Measurements from ENCODE around the gene NSA2.
"Not testable (repeated sequence)": the region's sequence is repeated elsewhere in the genome, so short reads cannot be mapped to it uniquely, and the experiment has no call there.

NSA2 gene

DNA sequence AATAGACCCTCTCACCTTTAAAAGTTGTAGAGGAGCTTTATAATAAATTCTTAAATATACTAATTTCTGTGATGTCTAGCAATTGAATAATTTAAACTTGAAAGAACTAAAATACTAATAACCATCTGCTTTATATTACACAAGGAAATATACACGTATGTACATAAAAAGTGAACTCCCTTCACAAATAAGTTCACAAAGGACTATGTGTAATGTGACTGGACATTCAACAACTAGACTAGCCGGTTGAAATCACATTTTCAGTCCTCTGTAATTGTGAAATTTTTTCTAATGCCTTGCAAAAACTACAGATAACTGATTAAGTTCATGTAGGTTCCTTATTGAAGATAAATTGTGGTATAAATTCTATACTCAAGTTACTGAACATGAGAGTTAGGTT is 11.6 kb downstream of the NSA2 start:
- ATAC-seq (ENCODE audit: low read depth) (no peak), DNase-seq (ENCODE audit: low spot score) (no peak)
- no peak overlapping the region for H3K4me3 ChIP-seq (ENCODE audit: severe bottlenecking)
- no peak overlapping the region for H3K27ac ChIP-seq (ENCODE audit: poor library complexity, severe bottlenecking)
- peaks cover 83% of the 10 kb centered on the region for H3K36me3 ChIP-seq (ENCODE audit: low read depth)
- no peaks in the 10 kb centered on the region for H3K9me3 ChIP-seq (ENCODE audit: severe bottlenecking)
- no peaks in the 10 kb centered on the region for H3K4me1 ChIP-seq (ENCODE audit: insufficient read depth, poor library complexity, severe bottlenecking)
- no peaks in the 10 kb centered on the region for H3K27me3 ChIP-seq (ENCODE audit: insufficient read depth, poor library complexity, severe bottlenecking)
- TF ChIP-seq, protein P1, sequence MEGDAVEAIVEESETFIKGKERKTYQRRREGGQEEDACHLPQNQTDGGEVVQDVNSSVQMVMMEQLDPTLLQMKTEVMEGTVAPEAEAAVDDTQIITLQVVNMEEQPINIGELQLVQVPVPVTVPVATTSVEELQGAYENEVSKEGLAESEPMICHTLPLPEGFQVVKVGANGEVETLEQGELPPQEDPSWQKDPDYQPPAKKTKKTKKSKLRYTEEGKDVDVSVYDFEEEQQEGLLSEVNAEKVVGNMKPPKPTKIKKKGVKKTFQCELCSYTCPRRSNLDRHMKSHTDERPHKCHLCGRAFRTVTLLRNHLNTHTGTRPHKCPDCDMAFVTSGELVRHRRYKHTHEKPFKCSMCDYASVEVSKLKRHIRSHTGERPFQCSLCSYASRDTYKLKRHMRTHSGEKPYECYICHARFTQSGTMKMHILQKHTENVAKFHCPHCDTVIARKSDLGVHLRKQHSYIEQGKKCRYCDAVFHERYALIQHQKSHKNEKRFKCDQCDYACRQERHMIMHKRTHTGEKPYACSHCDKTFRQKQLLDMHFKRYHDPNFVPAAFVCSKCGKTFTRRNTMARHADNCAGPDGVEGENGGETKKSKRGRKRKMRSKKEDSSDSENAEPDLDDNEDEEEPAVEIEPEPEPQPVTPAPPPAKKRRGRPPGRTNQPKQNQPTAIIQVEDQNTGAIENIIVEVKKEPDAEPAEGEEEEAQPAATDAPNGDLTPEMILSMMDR (IDR thresholded peaks at IDR 0.05; ENCODE audit: poor library complexity, severe bottlenecking): no peak

DNA sequence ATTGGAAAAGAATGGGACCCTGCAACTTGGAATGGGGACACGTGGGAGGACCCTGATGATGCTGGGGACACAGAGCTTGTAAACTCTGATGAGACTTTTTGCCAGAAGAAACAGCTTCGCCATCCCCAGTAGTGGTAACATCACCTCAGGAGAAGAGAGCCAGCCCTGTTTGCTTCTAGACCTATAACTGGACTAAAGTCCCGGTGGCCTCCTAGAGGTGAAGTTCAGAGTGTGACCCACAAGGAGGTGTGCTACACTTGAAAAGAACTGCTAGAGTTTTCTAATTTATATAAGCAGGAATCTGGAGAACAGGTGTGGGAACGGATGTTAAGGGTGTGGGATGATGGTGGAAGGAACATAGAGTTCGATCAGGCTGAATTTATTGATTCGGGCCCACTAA is 19.8 kb downstream of the NSA2 start:
- peaks cover 21% of the 10 kb centered on the region for H3K36me3 ChIP-seq (ENCODE audit: low read depth)
- no peak for ATAC-seq (ENCODE audit: low read depth)

DNA sequence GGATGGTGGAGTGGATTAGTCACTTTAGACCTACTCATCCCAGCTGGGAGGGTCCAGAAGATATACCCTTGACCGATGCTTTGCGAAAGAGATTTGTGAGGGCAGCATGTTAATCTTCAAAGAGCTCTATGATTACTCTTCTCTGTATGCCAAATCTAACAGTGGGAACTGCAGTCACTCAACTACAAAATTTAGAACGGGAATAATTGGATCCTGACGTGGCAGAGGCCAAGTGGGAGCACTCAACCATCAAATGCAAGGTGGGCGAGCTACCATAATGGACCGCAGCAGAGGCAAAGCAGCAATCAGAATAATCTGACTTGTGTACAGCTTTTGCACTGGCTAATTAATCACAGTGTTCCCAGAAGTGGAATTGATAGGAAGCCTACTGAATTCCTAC is 20.4 kb downstream of the NSA2 start:
- no peaks in the 10 kb centered on the region for H3K4me1 ChIP-seq (ENCODE audit: insufficient read depth, poor library complexity, severe bottlenecking)
- H3K9me3 ChIP-seq (ENCODE audit: severe bottlenecking): no peaks in the 10 kb centered on the region
- H3K36me3 ChIP-seq (ENCODE audit: low read depth): peaks cover 23% of the 10 kb centered on the region
- DNase-seq (ENCODE audit: low spot score): no peak
- H3K27ac ChIP-seq (ENCODE audit: poor library complexity, severe bottlenecking): no peak overlapping the region
- H3K4me3 ChIP-seq (ENCODE audit: severe bottlenecking): no peak overlapping the region
- TF ChIP-seq, protein P1 (IDR thresholded peaks at IDR 0.05; ENCODE audit: poor library complexity, severe bottlenecking): no peak
- ATAC-seq (ENCODE audit: low read depth): no peak
- H3K27me3 ChIP-seq (ENCODE audit: insufficient read depth, poor library complexity, severe bottlenecking): no peaks in the 10 kb centered on the region

More for the DNA sequence above, 19.8 kb downstream of the NSA2 start:
- Histone ChIP-seq H3K27me3 (ENCODE audit: insufficient read depth, poor library complexity, severe bottlenecking) (no peaks in the 10 kb centered on the region), H3K4me1 (ENCODE audit: insufficient read depth, poor library complexity, severe bottlenecking) (no peaks in the 10 kb centered on the region), H3K27ac (ENCODE audit: poor library complexity, severe bottlenecking) (no peak overlapping the region), H3K4me3 (ENCODE audit: severe bottlenecking) (no peak overlapping the region), H3K9me3 (ENCODE audit: severe bottlenecking) (no peaks in the 10 kb centered on the region)
- TF ChIP-seq, protein P1 (IDR thresholded peaks at IDR 0.05; ENCODE audit: poor library complexity, severe bottlenecking): no peak
- no peak for DNase-seq (ENCODE audit: low spot score)

DNA sequence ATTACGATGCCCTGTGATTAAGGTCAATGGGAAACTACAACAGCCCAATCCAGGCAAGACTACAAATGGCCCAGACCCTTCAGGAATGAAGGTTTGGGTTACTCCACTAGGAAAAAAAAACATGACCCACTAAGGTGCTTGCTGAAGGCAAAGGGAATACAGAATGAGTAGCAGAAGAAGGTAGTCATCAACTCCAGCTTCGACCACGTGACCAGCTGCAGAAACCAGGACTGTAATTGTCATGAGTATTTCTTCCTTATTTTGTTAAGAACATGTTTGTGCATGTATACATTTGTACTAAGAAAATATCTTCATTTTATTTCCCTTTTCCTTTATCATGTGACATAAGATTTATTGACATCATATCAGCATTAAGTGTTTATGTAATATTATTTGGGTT is 24.6 kb downstream of the NSA2 start:
- H3K36me3 ChIP-seq (ENCODE audit: low read depth): peaks cover 39% of the 10 kb centered on the region

DNA sequence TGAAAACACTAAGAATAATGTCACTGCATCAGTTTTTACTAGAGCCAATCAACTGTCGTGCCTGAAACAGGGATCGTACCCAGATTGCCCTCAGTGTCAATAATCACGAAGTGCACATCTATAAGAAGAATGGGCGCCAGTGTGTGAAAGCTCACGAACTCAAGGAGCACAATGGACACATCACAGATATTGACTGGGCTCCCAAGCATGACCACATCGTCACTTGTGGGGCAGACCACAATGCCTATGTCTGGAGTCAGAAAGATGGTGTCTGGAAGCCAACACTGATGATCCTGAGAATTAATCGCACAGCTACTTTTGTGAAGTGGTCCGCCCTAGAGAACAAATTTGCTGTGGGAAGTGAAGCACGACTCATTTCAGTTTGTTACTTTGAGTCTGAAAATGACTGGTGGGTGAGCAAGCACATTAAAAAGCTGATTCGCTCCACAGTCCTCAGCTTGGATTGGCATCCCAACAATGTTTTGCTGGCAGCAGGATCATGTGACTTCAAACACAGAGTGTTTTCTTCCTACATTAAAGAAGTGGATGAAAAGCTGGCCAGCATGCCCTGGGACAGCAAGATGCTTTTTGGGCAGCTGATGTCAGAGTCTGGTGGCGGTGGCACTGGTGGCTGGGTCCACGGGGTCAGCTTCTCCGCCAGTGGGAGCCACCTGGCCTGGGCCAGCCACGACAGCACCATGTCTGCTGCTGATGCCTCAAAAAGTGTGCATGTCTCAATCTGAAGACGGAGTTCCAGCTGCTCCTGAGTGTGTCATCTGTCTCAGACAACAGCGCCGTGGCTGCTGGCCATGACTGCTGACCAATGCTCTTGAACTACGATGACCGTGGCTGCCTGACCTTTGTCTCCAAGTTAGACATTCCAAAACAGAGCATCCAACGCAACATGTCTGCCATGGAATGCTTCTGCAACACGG is 32.2 kb downstream of the NSA2 start:
- Histone ChIP-seq H3K9me3 (ENCODE audit: severe bottlenecking) (no peaks in the 10 kb centered on the region), H3K27ac (ENCODE audit: poor library complexity, severe bottlenecking) (no peak overlapping the region), H3K27me3 (ENCODE audit: insufficient read depth, poor library complexity, severe bottlenecking) (no peaks in the 10 kb centered on the region), H3K4me1 (ENCODE audit: insufficient read depth, poor library complexity, severe bottlenecking) (peaks cover 5% of the 10 kb centered on the region), H3K36me3 (ENCODE audit: low read depth) (peaks cover 37% of the 10 kb centered on the region), H3K4me3 (ENCODE audit: severe bottlenecking) (no peak overlapping the region)
- TF ChIP-seq, protein P1 (IDR thresholded peaks at IDR 0.05; ENCODE audit: poor library complexity, severe bottlenecking): no peak
- no peak for ATAC-seq (ENCODE audit: low read depth)
- no peak for DNase-seq (ENCODE audit: low spot score)

More for the DNA sequence above, 24.6 kb downstream of the NSA2 start:
- not testable (repeated sequence) for DNase-seq (ENCODE audit: low spot score); ATAC-seq (ENCODE audit: low read depth); H3K9me3 ChIP-seq (ENCODE audit: severe bottlenecking); H3K27ac ChIP-seq (ENCODE audit: poor library complexity, severe bottlenecking); H3K4me3 ChIP-seq (ENCODE audit: severe bottlenecking); H3K27me3 ChIP-seq (ENCODE audit: insufficient read depth, poor library complexity, severe bottlenecking); H3K4me1 ChIP-seq (ENCODE audit: insufficient read depth, poor library complexity, severe bottlenecking)
